Dermis microvascular lymphatic vessel endothelial cell (primary cell): ENCODE results near the gene SNX12. TPM values are rescaled to one million over a fixed set of nuclear protein-coding genes. Genes with fewer than 3 reads are reported as not detected.
A peak's percentile ranks its signal among the peaks of the same experiment; 100 is the strongest.

Experiments
- DNase-seq, 2 donors: peaks; one replicate each; pipeline versions ENCODE4 v3.0.0 to v3.0.0-alpha.2; 2010; ENCODE audit warnings: low read depth in 2 of 2
- total RNA-seq: library from RNA; depleted of rRNA; stranded (reverse); fragments of >200 nt; gene quantifications from 2 replicates; pipeline ENCODE4 v1.2.1, GENCODE V29; 2014

Gene SNX12
- 71.9 and 76.3 TPM in 2 replicates for total RNA-seq

DNA sequence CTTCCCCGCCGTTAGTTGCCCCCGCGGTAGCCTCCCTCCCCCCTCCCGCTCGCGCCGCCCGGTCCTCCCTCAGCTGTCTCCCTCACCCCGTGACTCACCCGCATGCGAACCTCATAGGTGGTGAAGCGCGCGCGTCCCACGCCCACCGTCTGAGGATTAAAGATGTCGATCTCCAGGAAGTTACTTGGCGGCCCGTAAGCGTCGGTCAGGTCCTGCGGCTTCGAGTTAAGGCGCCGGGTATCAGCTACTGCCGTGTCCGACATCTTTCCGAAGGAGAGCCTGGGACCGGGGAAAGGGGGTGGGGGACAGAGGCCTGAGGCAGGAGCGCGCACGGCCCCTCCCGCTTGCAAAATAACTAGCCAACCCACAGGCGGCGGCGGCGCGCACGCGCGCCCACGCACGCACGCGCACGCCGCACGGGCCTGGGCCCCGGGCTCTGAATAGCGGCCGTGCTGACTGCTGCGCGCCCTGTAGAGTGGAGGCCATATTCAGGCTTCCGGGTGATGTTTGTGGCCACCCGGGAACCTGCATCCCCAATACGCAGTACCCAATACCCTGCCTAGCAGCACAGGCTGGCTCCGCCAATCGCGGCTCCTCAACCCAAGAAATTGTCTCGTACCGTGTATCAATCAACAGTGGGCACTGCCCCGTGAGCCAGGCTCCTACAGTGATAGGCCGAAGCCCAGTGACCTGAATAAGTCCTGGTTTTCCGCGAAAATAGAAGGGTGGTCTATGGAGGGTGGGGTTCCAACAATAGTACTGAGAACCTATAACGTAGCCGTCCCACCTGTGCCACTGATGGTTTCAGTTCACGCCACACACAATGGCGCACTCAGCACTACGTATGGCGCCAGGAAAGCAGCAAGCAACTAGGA is at the start of gene SNX12:
SNX12 (minus strand) TSS at position 291 of the 875 bp plus-strand sequence; CDS start at position 263, 28 bp downstream.
- peak; percentile 89 to 95 for DNase-seq

DNA sequence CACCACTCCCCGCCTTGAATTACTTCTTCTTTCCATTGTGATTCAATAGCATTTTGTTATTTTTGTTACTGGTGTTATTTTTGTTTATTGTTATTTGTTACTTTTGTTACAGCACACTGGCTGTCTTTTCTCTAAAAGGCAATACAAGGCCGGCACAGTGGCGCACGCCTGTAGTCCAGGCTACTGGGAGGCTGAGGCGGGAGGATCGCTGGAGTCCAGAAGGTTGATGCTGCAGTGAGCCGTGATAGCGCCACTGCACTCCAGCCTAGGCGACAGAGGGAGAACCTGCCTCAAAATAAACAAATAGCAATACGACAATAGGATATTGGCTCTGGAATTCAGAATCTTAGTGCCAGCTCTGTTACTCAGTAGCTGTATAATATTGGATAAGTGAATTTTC is 49.2 kb upstream of the SNX12 start:
- DNase-seq = no peak

DNA sequence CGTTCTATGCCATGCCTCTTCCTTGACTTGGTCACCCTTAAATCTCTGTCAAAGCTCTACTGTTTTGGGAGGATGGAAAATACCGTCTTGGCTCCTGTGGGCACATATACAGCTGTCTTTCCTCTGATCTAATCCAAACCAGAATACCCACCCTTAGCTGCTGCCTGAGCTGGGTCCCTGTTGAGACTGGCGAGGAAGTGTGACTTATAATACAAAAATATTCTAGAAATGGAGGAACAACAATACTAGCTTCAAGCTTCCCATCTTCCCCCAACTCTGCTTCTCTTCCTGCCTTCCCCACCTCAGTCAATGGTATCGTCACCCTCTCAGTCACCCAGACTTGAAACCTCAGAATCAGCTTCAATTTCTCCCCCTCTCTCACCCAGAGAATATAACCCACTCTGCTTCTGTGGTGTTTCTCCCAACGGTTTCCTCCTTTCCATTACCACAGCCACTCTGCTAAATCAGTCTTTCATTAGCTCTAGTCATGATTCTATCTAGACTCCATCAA is 43.8 kb upstream of the SNX12 start:
- no peak for DNase-seq

DNA sequence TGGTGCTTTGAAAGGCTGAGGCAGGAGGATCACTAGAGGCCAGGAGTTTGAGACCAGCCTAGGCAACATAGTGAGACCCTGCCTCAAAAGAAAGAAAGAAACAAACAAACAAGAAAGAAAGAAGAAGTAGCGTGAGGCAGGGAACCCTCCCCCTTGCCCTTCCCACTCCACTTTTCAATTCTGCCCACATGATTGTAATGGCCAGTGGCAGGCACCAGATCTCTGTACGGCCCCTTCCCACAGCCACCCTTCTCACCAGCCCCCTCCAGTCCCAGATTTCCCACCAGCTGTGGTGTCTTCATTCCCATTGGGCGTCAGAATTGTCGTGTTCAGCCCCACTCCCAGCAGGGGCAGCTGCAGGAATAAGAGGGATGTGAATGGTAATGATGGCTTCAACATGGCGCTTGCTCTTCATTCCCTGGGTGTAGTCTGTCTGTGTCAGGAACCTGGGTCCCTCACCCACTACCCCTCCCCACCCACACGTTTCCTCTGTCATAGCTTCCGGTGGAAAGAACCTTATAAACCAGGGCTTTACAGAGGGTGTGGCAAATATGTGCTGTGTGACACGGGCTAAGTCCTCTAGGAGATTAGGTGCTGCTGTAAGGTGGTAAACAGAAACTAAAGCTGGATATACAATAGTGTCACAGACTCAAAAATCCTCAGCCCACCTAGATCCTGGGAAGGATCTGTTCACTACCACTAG is 43.2 kb upstream of the SNX12 start, which contains the start of gene IL2RG:
IL2RG (minus strand) TSS at position 437 of the 703 bp plus-strand sequence; CDS start at position 399, 38 bp downstream.
- no peak for DNase-seq

DNA sequence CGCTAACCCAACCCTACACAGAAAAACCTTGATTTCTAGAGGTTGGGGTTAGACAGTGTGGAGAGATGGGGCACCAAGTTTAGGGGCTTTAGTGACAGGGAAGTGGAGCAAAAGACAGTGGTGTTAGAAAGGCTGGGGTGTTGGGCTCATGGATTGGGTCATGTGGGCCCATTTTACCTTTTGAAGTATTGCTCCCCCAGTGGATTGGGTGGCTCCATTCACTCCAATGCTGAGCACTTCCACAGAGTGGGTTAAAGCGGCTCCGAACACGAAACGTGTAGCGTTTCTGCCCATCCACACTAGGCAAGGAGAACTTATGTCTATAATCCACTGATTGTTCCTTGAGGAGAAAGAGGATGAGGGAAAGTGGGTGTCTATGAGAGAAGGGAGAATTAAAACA is 40.9 kb upstream of the SNX12 start:
- no peak for DNase-seq

DNA sequence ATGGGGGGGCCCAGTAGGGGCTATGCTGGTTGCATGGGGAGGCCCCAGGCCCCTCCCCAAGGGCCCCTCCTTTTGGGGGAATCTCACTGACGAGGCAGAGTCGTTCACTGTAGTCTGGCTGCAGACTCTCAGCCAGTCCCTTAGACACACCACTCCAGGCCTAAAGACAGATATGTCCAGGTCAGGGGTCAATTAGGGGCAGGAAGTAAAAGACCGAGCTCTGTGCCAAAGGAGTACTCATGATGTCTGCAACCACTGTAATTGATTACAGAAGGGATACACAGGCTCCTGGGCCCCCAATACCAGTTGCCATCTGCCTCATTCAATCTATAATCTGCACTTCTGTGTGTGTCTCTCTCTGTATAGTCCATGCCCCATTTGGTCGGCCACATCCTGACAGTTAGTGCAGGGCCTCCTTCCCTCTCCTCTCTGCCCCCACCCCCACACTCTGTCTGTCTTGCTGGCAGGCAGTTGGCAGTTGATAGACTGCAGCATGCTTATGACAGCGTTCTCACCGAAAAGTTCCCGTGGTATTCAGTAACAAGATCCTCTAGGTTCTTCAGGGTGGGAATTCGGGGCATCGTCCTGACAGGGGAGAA is 39.7 kb upstream of the SNX12 start:
- DNase-seq = no peak

DNA sequence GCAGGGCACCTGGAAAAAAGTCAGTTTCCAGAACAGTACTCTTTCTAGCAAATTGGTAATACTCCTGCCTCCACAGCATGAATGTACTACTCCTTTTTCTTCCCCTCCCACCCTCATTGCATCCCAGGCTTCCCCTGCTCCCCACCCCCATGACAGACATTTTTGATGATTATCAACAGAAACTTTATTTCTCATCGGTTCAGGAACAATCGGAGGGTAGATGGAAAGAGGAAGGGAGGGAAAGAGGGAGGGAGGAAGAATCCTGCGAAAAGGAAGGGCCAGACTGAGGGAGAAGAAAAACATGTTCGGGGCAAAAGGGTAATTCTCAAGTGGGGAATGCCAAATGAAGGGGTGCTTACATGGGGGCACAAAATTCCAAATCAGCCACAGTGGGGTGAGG is 39.1 kb upstream of the SNX12 start:
- DNase-seq = no peak

DNA sequence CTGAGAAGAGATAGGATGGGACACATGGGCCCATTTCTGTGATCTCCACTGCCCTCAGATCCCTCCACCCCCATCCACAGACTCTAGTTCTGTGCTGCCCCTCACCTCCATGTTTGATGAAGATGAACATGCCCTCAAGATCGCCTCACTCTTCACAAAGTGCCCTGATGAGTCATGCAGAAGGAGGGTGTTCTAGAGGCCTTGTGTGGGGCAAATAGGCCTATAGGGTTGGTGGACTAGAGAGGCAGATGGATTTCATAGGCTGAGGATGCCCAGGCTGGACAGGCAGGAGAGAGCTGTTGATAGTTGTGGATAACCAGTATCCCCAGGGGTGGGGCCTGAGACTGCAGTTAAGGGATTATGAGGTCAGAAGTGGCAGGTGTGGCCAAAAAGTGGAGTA is 38.3 kb upstream of the SNX12 start, which contains the start of gene CXorf65:
CXorf65 (minus strand) TSS at position 314 of the 400 bp plus-strand sequence; CDS start at position 130, 184 bp downstream.
- DNase-seq = no peak

DNA sequence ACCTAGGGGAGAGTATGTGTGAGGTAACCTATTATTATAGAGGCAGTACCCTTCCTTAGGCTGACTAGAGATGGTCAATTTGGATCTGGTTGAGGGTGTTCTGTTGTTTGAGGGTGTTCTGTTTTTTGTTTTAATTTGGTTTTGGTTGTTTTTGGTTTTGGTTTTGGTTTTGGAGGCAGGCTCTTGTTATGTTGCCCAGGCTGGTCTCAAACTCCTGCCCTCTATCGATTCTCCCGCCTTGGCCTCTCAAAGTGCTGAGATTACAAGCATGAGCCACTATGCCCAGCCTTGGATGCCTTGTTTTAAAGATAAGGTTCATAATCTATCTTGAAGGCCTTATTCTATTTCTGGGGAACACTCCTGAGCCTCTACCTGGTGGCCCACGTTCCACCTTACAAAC is 37.5 kb upstream of the SNX12 start:
- no peak for DNase-seq

DNA sequence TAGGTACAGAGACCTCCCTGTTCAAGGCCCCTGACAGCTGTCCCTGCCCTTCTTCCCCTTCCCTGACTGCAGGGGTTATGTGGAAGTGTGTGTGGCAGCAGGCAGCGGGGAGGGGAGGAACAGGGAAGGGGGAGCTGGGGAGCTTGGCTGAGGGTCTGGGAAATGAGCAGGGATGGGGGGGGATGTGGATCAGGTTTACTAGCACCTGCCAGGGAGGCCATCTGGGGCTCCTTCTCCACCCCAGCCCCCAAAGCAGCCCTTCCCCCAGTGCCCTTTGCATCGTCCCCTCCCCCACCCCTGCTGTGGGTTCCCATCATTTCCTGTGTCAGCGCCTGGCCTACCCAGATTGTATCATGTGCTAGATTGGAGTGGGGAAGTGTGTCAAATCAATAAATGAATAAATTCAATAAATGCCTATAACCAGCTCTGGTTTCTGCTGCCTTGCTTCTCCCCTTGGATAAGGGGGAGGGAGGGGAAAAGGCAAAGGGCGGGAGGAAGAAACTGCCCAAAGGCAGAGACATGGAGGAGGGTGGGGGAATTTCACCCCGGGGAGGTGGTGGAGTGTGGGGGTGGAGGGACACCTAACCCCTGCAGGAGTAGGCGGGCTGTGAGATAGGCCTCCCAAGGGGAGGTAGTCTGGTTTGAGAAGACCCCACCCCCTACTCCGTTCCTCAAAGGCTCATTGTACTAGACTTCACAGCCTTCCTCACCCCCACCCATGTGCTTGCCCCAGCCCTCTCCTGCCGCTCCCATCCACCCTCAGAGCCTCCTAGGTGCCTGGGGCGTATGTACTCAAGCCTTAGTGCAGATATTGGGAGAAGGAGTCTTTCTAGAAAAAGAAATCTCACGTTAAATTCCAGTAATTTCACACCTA is 35.2 kb upstream of the SNX12 start:
- DNase-seq = no peak

DNA sequence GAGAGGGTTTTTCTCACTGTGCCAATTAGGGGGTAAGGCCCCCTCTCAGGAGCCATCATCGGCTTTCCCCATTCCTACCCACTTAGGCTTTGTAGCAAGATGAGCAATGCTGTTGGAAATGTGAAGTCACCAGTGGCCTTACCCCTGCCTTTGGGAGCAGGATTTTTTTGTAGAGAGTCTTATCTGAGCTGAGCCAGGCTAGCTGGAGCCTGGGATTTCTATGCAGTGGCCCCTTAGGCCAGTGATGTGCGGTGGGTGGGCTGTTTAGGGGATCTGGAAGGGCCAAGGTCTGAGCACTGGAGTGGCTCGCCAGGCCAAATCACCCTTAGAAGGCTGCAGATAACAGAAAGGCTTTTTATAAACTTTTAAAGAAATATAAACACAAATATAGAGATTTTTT is 34.2 kb upstream of the SNX12 start:
- DNase-seq = no peak

DNA sequence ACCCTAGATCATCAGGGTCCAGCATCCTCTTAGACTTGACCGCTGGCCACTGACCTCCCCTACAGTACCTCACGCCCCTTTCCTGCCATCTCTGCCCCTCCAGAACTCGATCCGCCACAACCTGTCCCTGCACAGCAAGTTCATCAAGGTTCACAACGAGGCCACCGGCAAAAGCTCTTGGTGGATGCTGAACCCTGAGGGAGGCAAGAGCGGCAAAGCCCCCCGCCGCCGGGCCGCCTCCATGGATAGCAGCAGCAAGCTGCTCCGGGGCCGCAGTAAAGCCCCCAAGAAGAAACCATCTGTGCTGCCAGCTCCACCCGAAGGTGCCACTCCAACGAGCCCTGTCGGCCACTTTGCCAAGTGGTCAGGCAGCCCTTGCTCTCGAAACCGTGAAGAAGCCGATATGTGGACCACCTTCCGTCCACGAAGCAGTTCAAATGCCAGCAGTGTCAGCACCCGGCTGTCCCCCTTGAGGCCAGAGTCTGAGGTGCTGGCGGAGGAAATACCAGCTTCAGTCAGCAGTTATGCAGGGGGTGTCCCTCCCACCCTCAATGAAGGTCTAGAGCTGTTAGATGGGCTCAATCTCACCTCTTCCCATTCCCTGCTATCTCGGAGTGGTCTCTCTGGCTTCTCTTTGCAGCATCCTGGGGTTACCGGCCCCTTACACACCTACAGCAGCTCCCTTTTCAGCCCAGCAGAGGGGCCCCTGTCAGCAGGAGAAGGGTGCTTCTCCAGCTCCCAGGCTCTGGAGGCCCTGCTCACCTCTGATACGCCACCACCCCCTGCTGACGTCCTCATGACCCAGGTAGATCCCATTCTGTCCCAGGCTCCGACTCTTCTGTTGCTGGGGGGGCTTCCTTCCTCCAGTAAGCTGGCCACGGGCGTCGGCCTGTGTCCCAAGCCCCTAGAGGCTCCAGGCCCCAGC is 32.7 kb upstream of the SNX12 start:
- no peak for DNase-seq

DNA sequence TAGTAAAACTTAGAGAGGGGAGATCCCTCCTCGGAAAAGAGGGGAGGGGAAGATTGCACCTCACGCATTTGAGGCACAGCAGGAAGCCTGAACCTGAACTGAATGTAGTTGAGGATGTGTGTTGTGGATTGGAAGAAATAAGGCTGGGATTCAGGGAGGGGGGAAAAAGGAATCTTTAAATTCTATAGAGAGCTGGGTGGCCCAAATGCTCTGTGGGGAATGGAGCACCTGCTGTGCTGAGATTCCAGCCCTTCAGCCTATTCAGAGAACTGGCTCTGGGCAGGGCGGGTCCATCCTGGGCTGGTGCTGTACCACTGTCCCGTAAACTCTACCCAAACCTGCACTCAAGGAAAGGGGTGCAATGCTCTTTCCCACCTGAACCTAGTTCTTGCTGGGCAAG is 31.6 kb upstream of the SNX12 start:
- no peak for DNase-seq

DNA sequence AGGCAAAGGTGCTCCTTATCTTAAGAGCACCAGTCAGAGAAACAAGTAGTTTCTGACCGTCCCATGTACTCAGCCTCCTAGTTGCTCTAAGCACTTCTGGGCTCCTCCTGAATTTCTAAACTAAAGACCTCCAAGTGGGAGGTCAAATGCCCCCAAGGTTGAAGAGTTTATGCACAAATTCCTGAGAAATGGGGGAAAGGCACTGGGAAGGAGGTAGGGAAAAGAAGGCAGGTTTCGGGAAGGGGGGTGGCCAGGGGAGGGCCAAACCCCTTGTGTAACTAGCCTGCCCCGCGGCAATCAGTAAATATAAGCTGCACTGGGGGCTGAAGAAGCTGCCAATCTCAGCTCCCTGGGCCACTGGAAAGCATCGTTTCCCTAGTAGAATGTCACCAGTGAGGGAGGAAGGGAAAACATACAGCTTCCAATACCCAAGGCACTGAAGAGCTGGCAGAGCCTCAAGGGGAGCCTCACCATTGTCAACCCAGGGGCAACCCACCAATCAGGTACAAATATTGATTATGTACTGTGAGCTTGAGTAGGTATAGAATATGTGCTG is 30.9 kb upstream of the SNX12 start:
- DNase-seq = no peak

DNA sequence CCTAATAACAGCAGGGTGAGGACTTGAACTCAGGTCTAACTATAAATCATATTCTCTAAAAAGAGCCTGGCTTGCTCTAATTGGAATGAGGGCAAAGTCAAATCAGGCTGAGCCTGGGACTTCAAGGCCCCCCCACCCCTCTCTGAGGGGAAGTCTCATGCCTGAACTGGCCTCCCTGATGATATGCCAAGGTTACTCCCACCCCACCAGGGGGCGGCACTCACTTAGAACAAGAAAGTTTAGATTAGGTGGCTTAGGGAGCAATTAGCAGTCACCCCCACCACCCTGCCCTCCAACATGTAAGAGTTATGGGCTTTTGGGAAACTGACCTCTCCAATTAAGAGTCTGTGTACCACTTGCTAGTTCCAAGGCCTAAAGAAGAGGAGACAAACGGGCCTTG is 30.2 kb upstream of the SNX12 start:
- DNase-seq = peak; percentile 29 to 64

DNA sequence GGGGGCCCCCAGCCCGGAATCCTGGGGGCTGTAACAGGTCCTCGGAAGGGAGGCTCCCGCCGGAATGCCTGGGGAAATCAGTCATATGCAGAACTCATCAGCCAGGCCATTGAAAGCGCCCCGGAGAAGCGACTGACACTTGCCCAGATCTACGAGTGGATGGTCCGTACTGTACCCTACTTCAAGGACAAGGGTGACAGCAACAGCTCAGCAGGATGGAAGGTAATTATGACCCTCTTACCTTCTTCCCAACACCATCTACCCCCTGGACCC is 28.6 kb upstream of the SNX12 start:
- DNase-seq = no peak

DNA sequence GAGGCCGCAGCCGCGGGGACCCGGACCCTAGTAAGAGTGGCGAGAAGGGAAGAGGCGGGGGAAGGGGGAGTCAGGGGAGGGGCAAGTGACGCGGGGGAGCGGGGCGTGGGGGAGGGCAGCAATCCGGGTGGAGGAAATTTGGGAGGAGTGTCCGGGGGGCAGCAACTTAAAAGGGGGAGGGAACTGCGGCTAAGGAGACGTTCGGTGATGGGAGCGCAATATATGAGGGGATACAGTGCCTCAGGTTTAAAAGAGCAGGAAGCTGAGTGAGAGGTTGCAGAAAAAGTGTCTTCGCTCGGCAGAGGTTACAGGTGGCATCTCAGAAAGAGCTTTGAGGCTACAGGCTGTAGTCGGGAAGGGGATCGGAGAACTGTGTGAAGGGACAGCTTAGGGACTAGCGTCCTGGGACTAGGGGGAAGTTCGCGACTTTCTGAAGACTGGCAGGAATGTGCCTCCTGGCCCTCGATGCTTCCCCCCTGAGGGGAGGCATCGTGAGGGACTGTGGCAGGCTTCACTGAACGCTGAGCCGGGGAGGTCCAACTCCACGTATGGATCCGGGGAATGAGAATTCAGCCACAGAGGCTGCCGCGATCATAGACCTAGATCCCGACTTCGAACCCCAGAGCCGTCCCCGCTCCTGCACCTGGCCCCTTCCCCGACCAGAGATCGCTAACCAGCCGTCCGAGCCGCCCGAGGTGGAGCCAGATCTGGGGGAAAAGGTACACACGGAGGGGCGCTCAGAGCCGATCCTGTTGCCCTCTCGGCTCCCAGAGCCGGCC is 28.0 kb upstream of the SNX12 start:
- DNase-seq = no peak

DNA sequence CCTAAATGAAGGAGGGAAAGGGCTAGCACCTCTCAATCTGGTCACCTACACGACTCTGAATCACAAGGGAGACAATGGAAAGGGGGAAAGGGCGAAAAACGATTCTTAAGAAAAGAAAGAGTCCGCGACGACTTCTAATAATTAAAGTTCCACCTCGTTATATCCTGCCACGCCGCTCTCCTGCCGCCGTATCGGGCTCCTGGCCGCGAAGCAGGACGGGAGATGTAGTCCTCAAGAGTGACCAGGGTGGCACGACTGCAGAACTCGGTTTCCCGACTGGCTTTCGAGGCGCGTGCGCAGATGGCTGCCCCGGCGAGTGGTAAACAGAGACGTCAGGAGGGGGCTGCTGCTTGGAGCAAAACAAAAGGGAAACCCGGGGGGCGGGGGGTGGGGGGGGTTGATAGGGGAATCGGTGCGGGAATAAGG is 27.4 kb upstream of the SNX12 start, which contains the start of gene FOXO4:
FOXO4 (plus strand) TSS at position 297 of the 426 bp plus-strand sequence. CDS start 678 bp downstream, outside the sequence.
- DNase-seq = peak; percentile 79 to 90

DNA sequence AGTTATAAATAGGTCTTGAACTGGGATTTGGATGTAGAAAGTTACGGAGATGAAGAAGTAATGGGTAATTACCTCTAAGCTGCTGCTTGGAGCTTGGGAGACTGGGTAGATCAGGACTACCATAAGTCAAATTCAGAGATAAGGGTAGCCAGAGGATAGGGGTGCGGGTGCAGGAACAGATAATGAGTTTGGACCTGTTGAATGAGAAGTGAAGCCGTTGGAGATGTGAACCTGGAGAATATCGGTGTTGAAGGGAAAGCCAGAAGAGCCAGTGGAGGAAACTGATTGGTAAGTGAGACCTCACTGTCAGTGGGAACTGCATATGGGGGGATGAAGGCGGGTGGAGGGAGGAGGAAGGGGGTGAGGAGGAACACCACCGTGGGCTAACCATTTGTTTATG is 26.9 kb upstream of the SNX12 start:
- peak in 1 of 2 donors; percentile 1 for DNase-seq
